Activated CD4-positive, alpha-beta memory T cell treated with anti-CD3 and anti-CD28 coated beads, Interleukin-2, amount 10 ng/mL, durations not matched to agents 7 days and 5 days (primary cell): ENCODE measurements around the gene GRIN3B. TPM values are rescaled to one million over a fixed set of nuclear protein-coding genes. Genes with fewer than 3 reads are reported as not detected.

Experiments used
- CTCF ChIA-PET: fragments of 350-600 bp; sonication (Branson Sonifier 250); formaldehyde crosslinking; loops from one replicate; lab custom pipeline; 2021; ENCODE audit warnings: antibody characterized with exemption, inconsistent platforms; lab: Charles Lee
- POLR2A ChIA-PET: fragments of 350-600 bp; sonication (Branson Sonifier 250); formaldehyde crosslinking; loops from one replicate; lab custom pipeline; 2021; ENCODE audit warnings: antibody characterized with exemption; lab: Charles Lee
- DNase-seq: peaks from one replicate; pipeline ENCODE4 v3.0.0-alpha.2; 2020
- H3K27ac Mint-ChIP-seq: one replicate; pipeline ENCODE4 v1.8.0; 2021; ENCODE audit warnings: mild to moderate bottlenecking, mixed read lengths
- H3K27me3 Mint-ChIP-seq: one replicate; pipeline ENCODE4 v1.8.0; 2021; ENCODE audit warnings: mixed read lengths
- H3K36me3 Mint-ChIP-seq: one replicate; pipeline ENCODE4 v1.8.0; 2021; ENCODE audit warnings: low read depth, mixed read lengths
- H3K4me1 Mint-ChIP-seq: one replicate; pipeline ENCODE4 v1.8.0; 2021; ENCODE audit warnings: mixed read lengths
- H3K4me3 Mint-ChIP-seq: one replicate; pipeline ENCODE4 v1.8.0; 2021; ENCODE audit warnings: mild to moderate bottlenecking, mixed read lengths
- H3K9me3 Mint-ChIP-seq: one replicate; pipeline ENCODE4 v1.8.0; 2021; ENCODE audit warnings: mixed read lengths
- total RNA-seq, 2 experiments: library from RNA; stranded (reverse); gene quantifications; one replicate each; pipeline ENCODE4 v1.2.3, GENCODE V29; 2021

GRIN3B gene
- total RNA-seq, 2 experiments from 2014 or later = 0.08 TPM; not detected in 1

DNA sequence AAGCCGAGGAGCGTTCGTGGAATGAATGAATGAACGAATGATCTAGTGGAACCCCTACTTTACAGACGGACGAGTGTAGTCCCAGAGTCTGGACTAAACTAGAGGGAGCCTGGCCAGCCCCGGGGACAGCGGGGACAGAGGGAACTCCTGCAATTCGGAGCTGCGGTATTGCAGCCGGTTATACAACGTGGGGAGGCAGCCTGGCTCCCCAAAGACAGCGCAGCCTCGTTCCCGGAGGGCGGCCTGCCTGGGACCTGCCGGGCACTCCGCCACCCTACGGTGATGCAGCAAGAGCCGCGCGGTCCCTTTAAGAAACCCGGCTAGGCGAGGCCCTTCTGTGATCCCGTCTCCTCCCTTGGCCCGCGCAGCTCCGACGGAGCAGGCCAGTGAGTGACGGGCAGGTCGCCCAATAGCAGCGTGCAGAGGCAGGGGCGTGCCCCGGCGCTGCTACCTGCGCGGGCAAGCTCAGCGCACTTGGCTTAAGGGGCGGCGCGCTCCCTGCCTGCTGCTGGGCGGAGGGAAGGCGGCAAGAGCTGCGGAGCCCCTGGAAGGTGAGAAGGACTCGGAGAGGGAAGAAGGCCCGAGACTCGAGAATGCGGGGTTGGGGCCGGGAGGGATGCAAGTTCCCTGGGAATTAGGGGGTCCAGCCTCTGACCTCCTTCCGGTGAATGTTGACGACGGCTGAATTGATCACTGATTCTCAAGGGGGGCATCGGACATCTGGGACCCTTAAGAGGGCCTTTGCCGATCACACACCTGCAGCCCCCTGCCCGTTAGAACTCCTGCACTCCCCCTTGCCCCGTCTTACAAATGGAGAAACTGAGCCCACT, 39.6 kb downstream of the GRIN3B start, which contains the start of gene ABCA7:
Gene ABCA7 (plus strand): TSS at position 462 of the 830 bp plus-strand sequence. CDS start 1,255 bp downstream, outside the sequence.
- H3K4me1 Mint-ChIP-seq = peaks cover 65% of the 10 kb centered on the region
- H3K9me3 Mint-ChIP-seq = no peaks in the 10 kb centered on the region
- peaks cover 55% of the 10 kb centered on the region for H3K36me3 Mint-ChIP-seq
- H3K27me3 Mint-ChIP-seq = no peaks in the 10 kb centered on the region
- ChIA-PET CTCF (interaction anchor here (0.6 to 6.4 kb wide), 4 partner anchors 9 to 507 kb away, joined by 3 to 34 read pairs (median 6); partner anchors contain the start of genes ARHGAP45 and CNN2), POLR2A (interaction anchor here (0.7 to 7.2 kb wide), 20 partner anchors 12 to 230 kb away, joined by 3 to 134 read pairs (median 5); partner anchors contain the start of genes ARHGAP45, CNN2, GPX4 and RNU6-2)
- peak; percentile 99 for DNase-seq
- H3K27ac Mint-ChIP-seq = peak within 1 kb of the TSS; percentile 90
- H3K4me3 Mint-ChIP-seq = peak within 1 kb of the TSS; percentile 97

DNA sequence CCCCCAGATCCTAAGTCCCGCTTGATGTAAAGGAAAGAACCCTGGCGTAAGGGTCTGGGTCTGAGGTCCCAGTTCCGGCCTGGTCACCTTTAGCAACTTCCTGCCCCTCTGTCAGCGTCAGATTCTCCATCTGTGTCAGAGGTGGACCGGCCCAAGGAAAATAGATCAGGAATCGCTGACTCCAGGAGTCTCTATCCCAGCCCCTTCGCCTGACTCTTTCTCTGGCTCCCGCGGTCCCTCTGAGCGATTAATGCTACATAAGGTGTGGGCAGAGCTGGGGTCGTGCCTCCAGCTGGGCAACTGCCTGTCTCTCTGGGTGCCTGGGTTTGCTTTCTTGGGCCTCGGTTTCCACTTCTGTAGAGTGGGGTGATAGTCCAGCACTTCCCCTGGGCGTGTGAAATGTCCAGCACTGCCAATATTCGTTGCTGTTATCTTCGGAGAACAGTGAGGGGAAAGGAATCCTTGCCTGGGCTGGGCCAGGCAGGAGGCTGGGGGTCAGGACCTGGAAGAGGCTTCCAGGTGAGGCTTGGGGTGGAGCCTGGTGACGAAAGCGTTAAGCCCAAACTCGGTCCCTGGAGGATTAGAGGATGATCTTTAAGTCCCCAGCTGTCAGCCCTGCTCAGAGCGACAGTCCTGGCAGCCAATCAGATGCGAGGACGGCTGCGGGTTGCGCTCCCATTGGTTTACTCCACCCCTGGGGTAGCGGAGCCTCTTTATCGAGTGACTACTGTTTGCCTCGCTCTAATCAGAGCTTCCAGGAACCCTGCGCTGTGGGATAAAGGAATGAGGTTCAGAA, 40.5 kb downstream of the GRIN3B start:
- peaks cover 61% of the 10 kb centered on the region for H3K4me1 Mint-ChIP-seq
- H3K36me3 Mint-ChIP-seq = peaks cover 53% of the 10 kb centered on the region
- no peaks in the 10 kb centered on the region for H3K27me3 Mint-ChIP-seq
- no peaks in the 10 kb centered on the region for H3K9me3 Mint-ChIP-seq
- CTCF ChIA-PET = interaction anchor here (0.7 to 6.4 kb wide), 8 partner anchors 10 to 185 kb away, joined by 3 to 34 read pairs (median 4); partner anchors contain the start of genes ARHGAP45, CNN2 and RNU6-2
- POLR2A ChIA-PET = interaction anchor here (0.7 to 7.2 kb wide), 20 partner anchors 12 to 239 kb away, joined by 3 to 134 read pairs (median 5); partner anchors contain the start of genes ARHGAP45, CNN2, RNU6-2 and TMEM259
- peak; percentile 95 for DNase-seq
- H3K4me3 Mint-ChIP-seq = peak overlapping the region; percentile 97
- H3K27ac Mint-ChIP-seq = peak overlapping the region; percentile 90

DNA sequence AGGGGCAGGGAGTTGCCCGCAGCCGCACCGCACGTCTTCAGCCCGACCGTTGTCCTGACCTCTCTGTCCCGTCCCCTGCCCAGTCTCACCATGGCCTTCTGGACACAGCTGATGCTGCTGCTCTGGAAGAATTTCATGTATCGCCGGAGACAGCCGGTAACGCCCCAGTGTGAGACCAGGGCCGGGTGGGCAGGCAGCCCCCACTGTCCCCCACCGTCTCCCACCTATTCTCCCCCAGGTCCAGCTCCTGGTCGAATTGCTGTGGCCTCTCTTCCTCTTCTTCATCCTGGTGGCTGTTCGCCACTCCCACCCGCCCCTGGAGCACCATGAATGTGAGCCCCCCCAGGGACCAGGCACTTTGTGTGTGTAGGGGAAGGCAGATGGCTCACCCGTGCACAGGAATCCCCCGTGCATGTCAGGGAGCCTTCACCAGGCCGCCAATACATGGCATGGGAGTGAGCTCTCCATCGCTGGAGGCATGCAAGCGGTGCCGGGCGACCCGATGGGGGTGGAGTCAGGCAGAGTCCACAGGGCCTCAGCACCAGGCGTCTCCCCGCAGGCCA, 41.1 kb downstream of the GRIN3B start:
- ChIA-PET CTCF (interaction anchor here (0.7 to 6.4 kb wide), 6 partner anchors 11 to 186 kb away, joined by 3 to 34 read pairs (median 3); partner anchors contain the start of genes ARHGAP45, CNN2 and RNU6-2), POLR2A (interaction anchor here (0.7 to 7.2 kb wide), 11 partner anchors 13 to 240 kb away, joined by 3 to 134 read pairs (median 10); partner anchors contain the start of genes ARHGAP45, CNN2, RNU6-2 and TMEM259)
- peak overlapping the region; percentile 97 for H3K4me3 Mint-ChIP-seq
- H3K27me3 Mint-ChIP-seq = no peaks in the 10 kb centered on the region
- H3K4me1 Mint-ChIP-seq = peaks cover 54% of the 10 kb centered on the region
- H3K27ac Mint-ChIP-seq = peak overlapping the region; percentile 90
- DNase-seq = no peak
- H3K36me3 Mint-ChIP-seq = peaks cover 50% of the 10 kb centered on the region
- H3K9me3 Mint-ChIP-seq = no peaks in the 10 kb centered on the region

DNA sequence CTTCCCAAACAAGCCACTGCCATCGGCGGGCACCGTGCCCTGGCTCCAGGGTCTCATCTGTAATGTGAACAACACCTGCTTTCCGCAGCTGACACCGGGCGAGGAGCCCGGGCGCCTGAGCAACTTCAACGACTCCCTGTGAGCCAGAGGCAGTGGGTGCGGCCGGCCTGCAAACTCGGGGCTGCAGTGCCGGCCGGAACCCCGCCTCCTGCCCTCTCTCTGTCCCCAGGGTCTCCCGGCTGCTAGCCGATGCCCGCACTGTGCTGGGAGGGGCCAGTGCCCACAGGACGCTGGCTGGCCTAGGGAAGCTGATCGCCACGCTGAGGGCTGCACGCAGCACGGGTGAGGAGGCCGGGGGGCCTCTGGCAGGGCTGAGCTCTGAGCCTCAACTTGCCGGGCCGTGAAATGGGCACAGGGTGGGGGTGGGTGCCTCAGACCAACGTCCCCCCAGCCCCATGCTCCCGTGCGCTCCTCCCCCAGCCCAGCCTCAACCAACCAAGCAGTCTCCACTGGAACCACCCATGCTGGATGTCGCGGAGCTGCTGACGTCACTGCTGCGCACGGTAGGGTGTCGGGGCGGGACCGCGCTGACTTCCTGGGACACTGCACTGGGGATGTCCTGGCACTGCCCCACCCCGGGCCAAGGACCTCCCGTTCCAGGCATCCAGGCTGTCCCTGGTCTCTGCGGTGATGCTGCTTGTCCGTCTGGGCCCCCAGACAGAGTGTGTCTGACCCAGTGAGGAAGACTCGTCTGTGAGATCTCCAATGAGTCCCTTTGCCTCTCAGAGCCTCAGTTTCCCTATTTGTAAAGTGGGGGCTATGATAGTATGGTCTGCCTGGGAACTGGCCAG, 41.8 kb downstream of the GRIN3B start:
- CTCF ChIA-PET = interaction anchor here (1.1 to 2.1 kb wide), 2 partner anchors 12 to 151 kb away, joined by 3 to 5 read pairs; no protein-coding TSS in a partner anchor

DNA sequence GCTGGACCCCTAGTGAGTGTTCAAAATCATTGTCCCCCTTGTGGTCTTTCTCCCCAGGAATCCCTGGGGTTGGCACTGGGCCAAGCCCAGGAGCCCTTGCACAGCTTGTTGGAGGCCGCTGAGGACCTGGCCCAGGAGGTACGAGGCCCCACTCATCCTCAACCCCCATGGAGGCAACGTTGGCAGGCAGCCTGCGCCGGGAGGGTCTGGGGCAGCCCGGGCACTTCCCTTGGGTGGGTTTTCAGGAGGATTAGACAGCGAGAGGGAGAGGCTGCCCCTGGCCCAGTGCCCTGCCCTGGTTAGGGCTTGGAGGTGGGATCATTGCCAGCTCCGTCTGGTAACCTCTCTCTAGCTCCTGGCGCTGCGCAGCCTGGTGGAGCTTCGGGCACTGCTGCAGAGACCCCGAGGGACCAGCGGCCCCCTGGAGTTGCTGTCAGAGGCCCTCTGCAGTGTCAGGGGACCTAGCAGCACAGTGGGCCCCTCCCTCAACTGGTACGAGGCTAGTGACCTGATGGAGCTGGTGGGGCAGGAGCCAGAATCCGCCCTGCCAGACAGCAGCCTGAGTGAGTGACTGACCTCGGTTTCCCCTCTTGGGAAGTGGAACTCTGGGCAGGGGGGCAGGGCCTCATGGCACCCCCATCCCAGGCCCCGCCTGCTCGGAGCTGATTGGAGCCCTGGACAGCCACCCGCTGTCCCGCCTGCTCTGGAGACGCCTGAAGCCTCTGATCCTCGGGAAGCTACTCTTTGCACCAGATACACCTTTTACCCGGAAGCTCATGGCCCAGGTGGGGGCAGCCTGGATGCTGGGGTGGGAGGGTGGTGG, 42.7 kb downstream of the GRIN3B start:
- H3K36me3 Mint-ChIP-seq = peaks cover 45% of the 10 kb centered on the region
- no peaks in the 10 kb centered on the region for H3K9me3 Mint-ChIP-seq
- no peak overlapping the region for H3K27ac Mint-ChIP-seq
- no peaks in the 10 kb centered on the region for H3K27me3 Mint-ChIP-seq
- no peak overlapping the region for H3K4me3 Mint-ChIP-seq
- POLR2A ChIA-PET = interaction anchor here (0.7 to 1.4 kb wide), 8 partner anchors 11 to 45 kb away, joined by 3 to 7 read pairs (median 3); partner anchors contain the start of genes ARHGAP45 and CNN2
- peaks cover 45% of the 10 kb centered on the region for H3K4me1 Mint-ChIP-seq
- no peak for DNase-seq
- CTCF ChIA-PET = interaction anchor here (2.1 kb wide), 1 partner anchor 150 kb away, joined by 5 read pairs; no protein-coding TSS in a partner anchor

More for the DNA sequence above, 41.8 kb downstream of the GRIN3B start:
- Mint-ChIP-seq H3K9me3 (no peaks in the 10 kb centered on the region), H3K4me3 (no peak overlapping the region), H3K27ac (no peak overlapping the region), H3K36me3 (peaks cover 51% of the 10 kb centered on the region), H3K27me3 (no peaks in the 10 kb centered on the region), H3K4me1 (peaks cover 52% of the 10 kb centered on the region)
- DNase-seq = no peak
- POLR2A ChIA-PET = interaction anchor here (0.9 to 7.2 kb wide), 10 partner anchors 10 to 241 kb away, joined by 3 to 134 read pairs (median 14); partner anchors contain the start of genes ARHGAP45, CNN2, RNU6-2 and TMEM259

DNA sequence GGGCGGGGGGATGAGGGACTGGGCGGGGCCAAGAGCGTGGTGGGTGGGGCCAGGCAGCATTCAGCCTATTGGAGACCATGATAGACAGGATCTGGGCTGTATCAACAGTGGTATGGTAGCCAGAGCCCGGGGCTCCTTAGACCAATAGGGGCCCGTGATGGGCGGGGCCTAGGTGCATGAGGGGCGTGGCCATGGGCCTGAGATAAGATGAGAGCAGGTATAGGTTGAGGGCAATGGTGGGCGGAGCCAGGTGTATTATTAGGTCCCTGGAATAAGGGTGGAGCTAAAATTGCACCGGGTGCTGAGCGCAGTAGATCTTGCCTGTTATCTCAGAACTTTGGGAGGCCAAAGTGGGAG, 45.0 kb downstream of the GRIN3B start:
- POLR2A ChIA-PET = interaction anchor here (1.0 kb wide), 1 partner anchor 27 kb away, joined by 3 read pairs; no protein-coding TSS in a partner anchor
- H3K27me3 Mint-ChIP-seq = no peaks in the 10 kb centered on the region

DNA sequence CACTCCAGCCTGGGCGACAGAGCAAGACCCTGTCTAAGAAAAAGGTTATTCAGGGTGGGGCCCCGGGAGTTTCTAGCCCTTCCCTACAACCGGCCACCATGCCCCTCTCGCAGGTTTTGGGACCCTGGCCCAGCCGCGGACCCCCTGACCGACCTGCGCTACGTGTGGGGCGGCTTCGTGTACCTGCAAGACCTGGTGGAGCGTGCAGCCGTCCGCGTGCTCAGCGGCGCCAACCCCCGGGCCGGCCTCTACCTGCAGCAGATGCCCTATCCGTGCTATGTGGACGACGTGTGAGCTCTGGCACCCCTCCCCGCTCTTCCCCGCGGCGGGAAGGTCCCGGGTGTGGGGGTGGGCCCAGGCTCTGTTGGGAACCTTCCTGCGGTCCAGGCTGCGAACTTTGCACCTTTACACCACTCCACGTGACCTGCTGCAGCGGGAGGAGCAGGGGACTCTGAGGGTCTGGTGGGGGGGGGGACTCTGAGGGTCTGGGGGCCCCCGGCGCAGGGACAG, 46.0 kb downstream of the GRIN3B start:
- POLR2A ChIA-PET = interaction anchor here (1.0 to 3.2 kb wide), 3 partner anchors 21 to 26 kb away, joined by 3 to 10 read pairs (median 5); partner anchors contain the start of genes ARHGAP45, RNU6-2 and TMEM259
- Mint-ChIP-seq H3K27me3 (no peaks in the 10 kb centered on the region), H3K4me1 (peaks cover 18% of the 10 kb centered on the region), H3K36me3 (peaks cover 26% of the 10 kb centered on the region), H3K4me3 (no peak overlapping the region), H3K9me3 (no peaks in the 10 kb centered on the region), H3K27ac (no peak overlapping the region)
- no peak for DNase-seq
- CTCF ChIA-PET = no interaction called here

More for the DNA sequence above, 45.0 kb downstream of the GRIN3B start:
- CTCF ChIA-PET = no interaction called here
- peaks cover 24% of the 10 kb centered on the region for H3K4me1 Mint-ChIP-seq
- H3K36me3 Mint-ChIP-seq = peaks cover 26% of the 10 kb centered on the region
- peak; percentile 77 for DNase-seq
- no peaks in the 10 kb centered on the region for H3K9me3 Mint-ChIP-seq
- H3K4me3 Mint-ChIP-seq = no peak overlapping the region
- H3K27ac Mint-ChIP-seq = peak overlapping the region; percentile 54

DNA sequence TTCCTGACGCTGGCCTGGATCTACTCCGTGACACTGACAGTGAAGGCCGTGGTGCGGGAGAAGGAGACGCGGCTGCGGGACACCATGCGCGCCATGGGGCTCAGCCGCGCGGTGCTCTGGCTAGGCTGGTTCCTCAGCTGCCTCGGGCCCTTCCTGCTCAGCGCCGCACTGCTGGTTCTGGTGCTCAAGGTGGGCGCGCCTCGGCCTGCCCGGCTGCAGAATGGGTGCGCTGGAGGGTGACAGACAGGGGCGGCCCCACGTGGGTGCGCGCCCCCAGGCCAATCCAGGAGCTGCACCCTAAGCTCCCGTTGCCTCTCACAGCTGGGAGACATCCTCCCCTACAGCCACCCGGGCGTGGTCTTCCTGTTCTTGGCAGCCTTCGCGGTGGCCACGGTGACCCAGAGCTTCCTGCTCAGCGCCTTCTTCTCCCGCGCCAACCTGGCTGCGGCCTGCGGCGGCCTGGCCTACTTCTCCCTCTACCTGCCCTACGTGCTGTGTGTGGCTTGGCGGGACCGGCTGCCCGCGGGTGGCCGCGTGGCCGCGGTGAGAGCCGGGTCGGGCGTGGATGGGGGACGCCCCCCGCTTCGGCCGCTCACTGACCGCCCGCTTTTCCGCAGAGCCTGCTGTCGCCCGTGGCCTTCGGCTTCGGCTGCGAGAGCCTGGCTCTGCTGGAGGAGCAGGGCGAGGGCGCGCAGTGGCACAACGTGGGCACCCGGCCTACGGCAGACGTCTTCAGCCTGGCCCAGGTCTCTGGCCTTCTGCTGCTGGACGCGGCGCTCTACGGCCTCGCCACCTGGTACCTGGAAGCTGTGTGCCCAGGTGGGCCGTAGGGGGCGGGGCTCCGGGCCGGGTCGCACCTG, 46.8 kb downstream of the GRIN3B start:
- CTCF ChIA-PET = no interaction called here

DNA sequence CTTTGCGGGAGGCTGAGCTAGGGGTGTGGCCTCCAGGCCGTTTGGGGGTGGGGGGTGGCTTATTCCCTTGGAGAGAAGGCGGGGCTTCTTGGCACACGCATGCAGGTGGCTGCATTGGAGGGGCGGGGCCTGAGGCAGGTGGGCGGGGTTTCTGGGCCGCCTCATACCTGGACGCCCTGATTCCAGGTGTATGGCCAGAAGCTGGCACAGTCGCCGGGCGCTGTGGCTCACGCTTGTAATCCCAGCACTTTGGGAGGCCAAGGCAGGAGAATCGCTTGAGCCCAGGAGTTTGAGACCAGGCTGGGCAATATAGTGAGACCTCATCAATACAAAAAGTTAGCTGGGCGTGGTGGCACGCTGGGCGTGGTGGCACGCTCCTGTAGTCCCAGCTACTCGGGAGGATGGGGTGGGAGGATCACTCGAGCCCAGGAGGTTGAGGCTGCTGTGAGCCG, 47.5 kb downstream of the GRIN3B start:
- H3K36me3 Mint-ChIP-seq = peaks cover 26% of the 10 kb centered on the region
- H3K27me3 Mint-ChIP-seq = no peaks in the 10 kb centered on the region
- no peak overlapping the region for H3K4me3 Mint-ChIP-seq
- ChIA-PET CTCF (no interaction called here), POLR2A (interaction anchor here (0.7 to 3.2 kb wide), 3 partner anchors 9 to 40 kb away, joined by 3 to 10 read pairs (median 3); partner anchors contain the start of gene ARHGAP45)
- no peak for DNase-seq
- H3K4me1 Mint-ChIP-seq = peaks cover 14% of the 10 kb centered on the region
- H3K27ac Mint-ChIP-seq = no peak overlapping the region
- no peaks in the 10 kb centered on the region for H3K9me3 Mint-ChIP-seq

More for the DNA sequence above, 46.8 kb downstream of the GRIN3B start:
- Mint-ChIP-seq H3K36me3 (peaks cover 30% of the 10 kb centered on the region), H3K9me3 (no peaks in the 10 kb centered on the region), H3K27ac (no peak overlapping the region), H3K27me3 (no peaks in the 10 kb centered on the region), H3K4me1 (peaks cover 17% of the 10 kb centered on the region), H3K4me3 (no peak overlapping the region)
- POLR2A ChIA-PET = interaction anchor here (0.6 to 3.2 kb wide), 6 partner anchors 8 to 41 kb away, joined by 3 to 10 read pairs (median 4); partner anchors contain the start of genes ARHGAP45, RNU6-2 and TMEM259
- DNase-seq = peak; percentile 69
